OCI-LY3 (cell line): ENCODE data around the gene PRKCQ.
A peak's percentile ranks its signal among the peaks of the same experiment; 100 is the strongest.

ENCODE experiments used
- H2AFZ ChIP-seq: fragments of 200-600, 300-600 bp; shearing (Covaris generic); 2 replicates; pipeline ENCODE4 v1.6.0; 2014; ENCODE audit warnings: antibody characterized with exemption, low read depth, low read length
- H3K27ac ChIP-seq: fragments of 200-600, 300-600 bp; sonication (generic); 2 replicates; pipeline ENCODE4 v1.5.1; 2014; ENCODE audit warnings: mild to moderate bottlenecking, low read length, moderate library complexity, mixed read lengths
- H3K27me3 ChIP-seq: fragments of 200-600, 300-600 bp; sonication (generic); 2 replicates; pipeline ENCODE4 v1.6.1; 2014; ENCODE audit warnings: low read depth, low read length, mixed read lengths
- H3K36me3 ChIP-seq: fragments of 200-600, 300-600 bp; sonication (generic); replicated peaks from 2 replicates; pipeline ENCODE3; 2014; ENCODE audit warnings: low read depth, low read length, mixed read lengths
- H3K4me1 ChIP-seq: fragments of 300-600, 200-600 bp; sonication (generic); 2 replicates; pipeline ENCODE4 v1.6.1; 2014; ENCODE audit warnings: low read length, mixed read lengths
- H3K4me2 ChIP-seq: fragments of 200-600, 300-600 bp; sonication (generic); 2 replicates; pipeline ENCODE4 v1.6.1; 2014; ENCODE audit warnings: low read length, mixed read lengths
- H3K4me3 ChIP-seq: fragments of 300-600, 200-600 bp; sonication (generic); 2 replicates; pipeline ENCODE4 v1.5.1; 2014; ENCODE audit warnings: antibody characterized with exemption, mild to moderate bottlenecking, low read length, moderate library complexity
- H3K79me2 ChIP-seq: fragments of 300-600, 200-600 bp; shearing (Covaris generic); 2 replicates; pipeline ENCODE4 v1.6.1; 2014; ENCODE audit warnings: mild to moderate bottlenecking, low read length, mixed read lengths
- H3K9ac ChIP-seq: fragments of 300-600, 200-600 bp; shearing (Covaris generic); 2 replicates; pipeline ENCODE4 v1.6.0; 2014; ENCODE audit warnings: mild to moderate bottlenecking, low read length, moderate library complexity
- H3K9me3 ChIP-seq: fragments of 200-600, 300-600 bp; shearing (Covaris generic); 2 replicates; pipeline ENCODE4 v1.6.1; 2014; ENCODE audit warnings: low read length, mixed read lengths; ENCODE audit not compliant: insufficient read depth
- H4K20me1 ChIP-seq: fragments of 200-600, 300-600 bp; sonication (generic); 2 replicates; pipeline ENCODE4 v1.6.1; 2016; ENCODE audit warnings: low read length, mixed read lengths; ENCODE audit not compliant: insufficient read depth
- CTCF ChIP-seq: fragments of 200-600, 300-600 bp; sonication (generic); IDR thresholded peaks from 2 replicates; pipeline ENCODE4 v1.5.1; 2014; ENCODE audit warnings: antibody characterized with exemption, low read length, low read depth
- EZH2phosphoT487 ChIP-seq: fragments of 200-600 bp; shearing (Covaris generic); IDR thresholded peaks from 2 replicates; pipeline ENCODE4 v1.6.1; 2018; ENCODE audit warnings: antibody characterized with exemption, mixed run types, low read depth

Gene PRKCQ

GRCh38 chr10:6525599-6526165, 54.4 kb downstream of the PRKCQ start:
- Histone ChIP-seq H3K9ac (no peak overlapping the region), H2AFZ (no peak overlapping the region), H4K20me1 (no peaks in the 10 kb centered on the region), H3K4me2 (no peak overlapping the region), H3K36me3 (no peaks in the 10 kb centered on the region), H3K27ac (no peak overlapping the region), H3K79me2 (no peaks in the 10 kb centered on the region), H3K4me1 (no peaks in the 10 kb centered on the region), H3K27me3 (peaks cover 22% of the 10 kb centered on the region), H3K4me3 (no peak overlapping the region), H3K9me3 (no peaks in the 10 kb centered on the region)
- TF ChIP-seq CTCF (no peak), EZH2phosphoT487 (no peak)

GRCh38 chr10:6522230-6522629, 57.8 kb downstream of the PRKCQ start:
- H3K27me3 ChIP-seq = peaks cover 23% of the 10 kb centered on the region

GRCh38 chr10:6520138-6520537, 59.9 kb downstream of the PRKCQ start:
- no peak overlapping the region for H3K27ac ChIP-seq
- H3K9me3 ChIP-seq = no peaks in the 10 kb centered on the region
- TF ChIP-seq EZH2phosphoT487 (no peak), CTCF (no peak)
- no peaks in the 10 kb centered on the region for H3K79me2 ChIP-seq
- no peak overlapping the region for H3K9ac ChIP-seq
- no peaks in the 10 kb centered on the region for H4K20me1 ChIP-seq
- H3K27me3 ChIP-seq = peaks cover 33% of the 10 kb centered on the region
- no peak overlapping the region for H3K4me3 ChIP-seq
- H2AFZ ChIP-seq = no peak overlapping the region
- H3K36me3 ChIP-seq = no peaks in the 10 kb centered on the region
- peaks cover 9% of the 10 kb centered on the region for H3K4me1 ChIP-seq
- no peak overlapping the region for H3K4me2 ChIP-seq

More at GRCh38 chr10:6522230-6522629, 57.8 kb downstream of the PRKCQ start:
- Histone ChIP-seq H3K27ac (no peak overlapping the region), H4K20me1 (no peaks in the 10 kb centered on the region), H3K9me3 (no peaks in the 10 kb centered on the region), H2AFZ (no peak overlapping the region), H3K4me1 (peaks cover 9% of the 10 kb centered on the region), H3K9ac (no peak overlapping the region), H3K36me3 (no peaks in the 10 kb centered on the region), H3K4me2 (no peak overlapping the region), H3K79me2 (no peaks in the 10 kb centered on the region), H3K4me3 (no peak overlapping the region)
- no peak for TF ChIP-seq EZH2phosphoT487
- TF ChIP-seq CTCF = no peak

GRCh38 chr10:6518791-6519429, 61.2 kb downstream of the PRKCQ start:
- H3K27me3 ChIP-seq = peaks cover 33% of the 10 kb centered on the region
- no peaks in the 10 kb centered on the region for H3K9me3 ChIP-seq
- peaks cover 9% of the 10 kb centered on the region for H3K4me1 ChIP-seq
- H3K4me2 ChIP-seq = peak overlapping the region; percentile 41
- H3K4me3 ChIP-seq = no peak overlapping the region
- H2AFZ ChIP-seq = no peak overlapping the region
- H3K27ac ChIP-seq = no peak overlapping the region
- no peaks in the 10 kb centered on the region for H3K36me3 ChIP-seq
- no peak overlapping the region for H3K9ac ChIP-seq
- no peaks in the 10 kb centered on the region for H4K20me1 ChIP-seq
- TF ChIP-seq EZH2phosphoT487 = no peak
- no peak for TF ChIP-seq CTCF
- no peaks in the 10 kb centered on the region for H3K79me2 ChIP-seq
